GM21381 (cell line): ENCODE data around the gene EMB.
"Not testable (repeated sequence)": the region's sequence is repeated elsewhere in the genome, so short reads cannot be mapped to it uniquely, and the experiment has no call there.

Experiments used
- ATAC-seq: cut with Tn5 transposase; IDR thresholded peaks from one replicate; pipeline ENCODE4 v1.9.1; 2021; ENCODE audit warnings: mild to moderate bottlenecking, moderate library complexity; ENCODE audit not compliant: unreplicated experiment

EMB gene, protein sequence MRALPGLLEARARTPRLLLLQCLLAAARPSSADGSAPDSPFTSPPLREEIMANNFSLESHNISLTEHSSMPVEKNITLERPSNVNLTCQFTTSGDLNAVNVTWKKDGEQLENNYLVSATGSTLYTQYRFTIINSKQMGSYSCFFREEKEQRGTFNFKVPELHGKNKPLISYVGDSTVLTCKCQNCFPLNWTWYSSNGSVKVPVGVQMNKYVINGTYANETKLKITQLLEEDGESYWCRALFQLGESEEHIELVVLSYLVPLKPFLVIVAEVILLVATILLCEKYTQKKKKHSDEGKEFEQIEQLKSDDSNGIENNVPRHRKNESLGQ

DNA sequence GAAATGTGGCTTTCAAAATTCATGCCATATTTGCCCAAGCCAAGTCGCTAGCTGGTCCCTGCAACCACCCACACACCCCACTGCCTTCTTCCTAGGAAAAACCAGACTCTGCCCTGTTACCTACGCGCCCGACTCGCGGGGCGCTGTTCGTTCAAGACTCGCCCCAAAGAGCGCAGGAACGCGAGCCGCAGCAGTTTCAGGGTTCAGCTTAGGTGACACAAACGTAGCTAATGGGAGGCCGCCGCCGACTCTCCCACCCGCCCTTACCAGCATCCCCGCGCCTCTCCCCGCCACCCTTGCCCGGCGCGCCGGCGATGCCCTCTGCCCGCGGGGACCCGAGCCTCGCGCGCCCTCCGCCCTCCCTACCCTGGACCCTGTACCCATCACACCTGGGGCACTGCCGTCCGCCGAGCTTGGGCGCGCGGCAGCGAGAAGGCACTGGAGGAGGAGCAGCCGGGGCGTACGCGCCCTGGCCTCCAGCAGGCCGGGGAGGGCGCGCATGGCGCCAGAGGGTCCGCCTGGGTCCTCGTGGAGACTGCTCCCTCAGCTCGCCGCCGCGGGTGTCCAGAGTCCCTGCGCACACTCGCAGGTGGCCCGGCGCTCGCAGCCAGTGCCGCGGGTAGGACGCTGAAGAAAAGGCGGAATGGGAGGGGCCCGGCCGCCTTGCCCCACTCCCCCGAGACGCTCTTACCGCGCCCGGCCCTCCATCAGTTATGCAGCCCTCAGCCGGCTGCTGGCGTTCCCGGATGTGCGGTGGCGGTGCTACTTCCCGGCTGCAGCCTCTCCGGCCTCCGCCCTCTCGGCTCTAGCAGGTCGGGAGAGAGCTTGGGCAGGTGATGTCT lies at the start of gene EMB:
TSS of gene EMB (minus strand) at position 638 of the 842 bp plus-strand sequence. CDS start at position 501, 137 bp downstream.
- ATAC-seq, result peak; percentile 65

DNA sequence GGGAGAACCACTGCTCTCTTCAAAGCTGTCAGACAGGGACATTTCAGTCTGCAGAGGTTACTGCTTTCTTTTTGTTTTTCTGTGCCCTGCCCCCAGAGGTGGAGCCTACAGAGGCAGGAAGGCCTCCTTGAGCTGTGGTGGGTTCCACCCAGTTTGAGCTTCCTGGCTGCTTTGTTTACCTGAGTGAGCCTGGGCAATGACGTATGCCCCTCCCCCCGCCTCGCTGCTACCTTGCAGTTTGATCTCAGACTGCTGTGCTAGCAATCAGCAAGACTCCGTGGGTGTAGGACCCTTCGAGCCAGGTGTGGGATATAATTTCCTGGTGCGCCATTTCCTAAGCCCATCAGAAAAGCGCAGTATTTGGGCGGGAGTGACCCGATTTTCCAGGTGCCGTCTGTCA lies 48.4 kb upstream of the EMB start:
- ATAC-seq, result not testable (repeated sequence)

DNA sequence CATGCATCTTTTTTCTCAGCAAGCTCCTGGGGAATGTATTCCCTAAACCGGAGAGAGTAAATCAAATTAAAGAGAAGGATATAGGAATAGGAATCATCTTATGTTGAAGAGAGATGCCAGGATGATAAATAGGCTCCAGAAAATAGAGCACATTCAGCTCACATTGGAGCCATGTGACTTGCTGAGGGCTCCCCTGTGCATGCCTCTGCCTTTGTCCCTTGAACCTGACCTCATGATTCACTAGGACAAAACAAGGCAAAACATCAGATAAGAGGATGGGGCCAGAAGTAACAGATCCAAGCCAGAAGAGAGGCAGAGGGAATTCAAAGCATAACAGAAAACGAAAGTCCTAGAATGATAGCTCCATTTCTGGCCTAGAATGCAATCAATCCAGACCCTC lies 37.7 kb upstream of the EMB start:
- ATAC-seq, result not testable (repeated sequence)

DNA sequence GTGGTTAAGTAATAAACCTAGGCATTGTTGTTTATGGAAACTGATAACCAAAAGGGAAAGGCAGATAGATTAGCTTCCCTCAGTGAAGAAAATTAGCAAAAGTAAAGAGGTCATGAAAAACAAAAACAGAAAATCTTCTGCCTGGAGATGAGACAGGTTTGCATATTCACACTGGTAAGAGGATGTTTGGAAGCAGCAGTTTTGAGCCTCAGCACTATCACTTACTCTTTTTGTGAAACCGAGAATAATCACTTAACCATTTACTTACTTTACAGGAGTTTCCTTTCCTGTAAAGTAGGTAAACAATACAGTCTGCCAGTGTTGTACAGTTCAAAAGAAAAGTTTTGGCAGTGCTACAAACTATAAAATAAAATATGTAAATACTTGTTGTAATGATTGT lies 35.5 kb upstream of the EMB start:
- peak; percentile 99 for ATAC-seq

DNA sequence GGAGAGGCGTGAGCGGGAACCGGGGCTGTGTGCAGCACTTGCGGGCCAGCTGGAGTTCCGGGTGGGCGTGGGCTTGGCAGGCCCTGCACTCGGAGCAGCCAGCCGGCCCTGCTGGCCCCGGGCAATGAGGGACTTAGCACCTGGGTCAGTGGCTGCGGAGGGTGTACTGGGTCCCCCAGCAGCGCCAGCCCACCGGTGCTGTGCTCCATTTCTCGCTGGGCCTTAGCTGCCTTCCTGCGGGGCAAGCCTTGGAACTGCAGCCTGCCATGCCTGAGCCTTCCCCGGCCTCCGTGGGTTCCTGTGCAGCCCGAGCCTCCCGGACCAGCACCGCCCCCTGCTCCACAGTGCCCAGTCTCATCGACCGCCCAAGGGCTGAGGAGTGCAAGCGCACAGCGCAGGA lies 23.9 kb upstream of the EMB start:
- not testable (repeated sequence) for ATAC-seq

DNA sequence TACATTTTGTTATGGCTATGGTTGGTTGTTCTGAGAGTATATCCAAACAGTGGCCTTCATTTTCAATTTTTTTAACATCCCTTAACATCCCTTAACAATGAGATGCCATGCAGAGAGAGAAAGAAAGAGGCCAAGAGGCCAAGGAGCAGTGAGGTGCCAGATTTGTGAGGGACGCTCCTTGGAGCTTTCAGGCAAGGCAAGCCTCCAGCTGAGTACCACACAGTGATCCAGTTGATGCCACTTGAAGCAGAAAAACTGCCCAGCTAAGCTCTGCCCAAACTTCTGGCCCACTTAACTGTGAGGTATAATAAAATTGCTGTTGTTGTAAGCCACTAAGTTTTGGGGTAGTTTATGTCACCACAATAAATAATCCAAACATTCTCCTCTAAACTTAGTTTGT lies 22.6 kb upstream of the EMB start:
- no peak for ATAC-seq

DNA sequence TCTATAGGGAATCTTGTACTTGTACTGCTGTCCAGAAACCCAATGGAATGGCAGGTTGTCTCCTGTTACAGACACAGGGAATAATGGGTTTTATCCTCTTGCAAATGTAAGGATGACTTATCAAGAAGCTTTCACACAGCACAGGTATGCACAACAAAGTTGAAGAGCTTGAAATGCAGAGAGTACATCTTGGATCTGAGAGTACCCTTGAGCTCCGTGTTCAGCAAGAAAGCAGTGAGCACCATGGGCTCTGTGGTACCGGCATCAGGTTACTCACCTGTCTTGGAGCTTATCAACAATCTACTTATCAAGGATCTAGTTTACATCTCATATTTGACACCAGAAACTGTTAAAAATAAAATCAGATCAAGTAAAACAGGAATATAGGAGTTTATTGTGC lies 22.0 kb upstream of the EMB start:
- ATAC-seq, result no peak

DNA sequence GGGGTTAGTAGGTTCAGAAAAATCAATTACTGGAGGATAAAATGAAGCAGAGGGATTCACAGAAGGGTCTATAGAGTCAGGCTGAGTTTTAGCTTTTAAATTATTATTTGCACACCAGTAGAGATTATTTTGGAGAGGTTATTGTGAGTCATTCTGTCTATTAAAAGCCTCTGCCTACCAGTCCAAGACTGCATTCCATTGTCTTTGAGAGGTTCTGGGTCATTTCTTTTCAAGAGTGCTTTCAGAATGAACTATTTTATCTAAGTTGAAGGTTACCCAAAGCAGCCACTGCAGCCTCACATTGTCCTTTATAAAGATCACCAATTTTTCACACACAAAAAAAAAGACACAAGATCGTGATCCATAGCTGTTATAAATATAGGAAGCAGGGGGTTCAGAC lies 21.5 kb upstream of the EMB start:
- ATAC-seq, result not testable (repeated sequence)

DNA sequence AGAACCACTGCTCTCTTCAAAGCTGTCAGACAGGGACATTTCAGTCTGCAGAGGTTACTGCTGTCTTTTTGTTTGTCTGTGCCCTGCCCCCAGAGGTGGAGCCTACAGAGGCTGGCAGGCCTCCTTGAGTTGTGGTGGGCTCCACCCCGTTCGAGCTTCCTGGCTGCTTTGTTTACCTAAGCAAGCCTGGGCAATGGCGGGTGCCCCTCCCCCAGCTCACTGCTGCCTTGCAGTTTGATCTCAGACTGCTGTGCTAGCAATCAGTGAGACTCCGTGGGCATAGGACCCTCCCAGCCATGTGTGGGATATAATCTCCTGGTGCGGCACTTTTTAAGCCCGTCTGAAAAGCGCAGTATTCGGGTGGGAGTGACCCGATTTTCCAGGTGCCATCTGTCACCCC lies 17.3 kb upstream of the EMB start:
- ATAC-seq, result not testable (repeated sequence)

DNA sequence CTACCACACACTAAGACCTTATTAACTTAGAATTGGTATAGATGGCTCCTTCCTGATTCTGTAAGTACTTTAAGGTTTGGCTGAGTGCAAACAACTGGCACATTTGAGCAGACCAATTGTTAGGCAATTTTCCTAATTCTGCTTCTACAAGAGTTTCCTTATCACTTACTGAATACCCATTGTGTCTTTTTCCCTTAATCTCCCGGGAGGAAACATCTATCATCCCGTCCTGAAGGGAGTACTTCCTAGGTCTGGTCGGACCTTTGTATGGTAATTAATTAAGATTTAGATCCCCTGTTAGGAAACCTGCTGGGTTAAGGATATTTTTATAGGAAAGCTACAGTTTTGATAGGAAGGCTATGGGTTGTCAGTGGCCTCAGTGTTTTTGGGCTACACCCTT lies 8.2 kb upstream of the EMB start:
- ATAC-seq, result not testable (repeated sequence)

DNA sequence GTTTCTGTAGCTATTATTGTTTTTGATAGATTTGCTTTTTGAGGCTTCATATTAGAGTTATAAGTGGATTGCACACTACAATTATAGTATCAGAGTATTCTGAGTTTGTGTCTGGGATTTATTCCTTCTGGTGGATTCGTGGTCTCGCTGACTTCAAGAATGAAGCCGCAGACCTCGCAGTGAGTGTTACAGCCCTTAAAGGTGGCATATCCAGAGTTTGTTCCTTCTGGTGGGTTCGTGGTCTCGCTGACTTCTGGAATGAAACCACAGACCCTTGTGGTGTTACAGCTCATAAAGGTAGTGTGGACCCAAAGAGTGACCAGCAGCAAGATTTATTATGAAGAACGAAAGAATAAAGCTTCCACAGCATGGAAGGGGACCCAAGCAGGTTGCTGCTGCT lies 6.9 kb upstream of the EMB start:
- no peak for ATAC-seq

DNA sequence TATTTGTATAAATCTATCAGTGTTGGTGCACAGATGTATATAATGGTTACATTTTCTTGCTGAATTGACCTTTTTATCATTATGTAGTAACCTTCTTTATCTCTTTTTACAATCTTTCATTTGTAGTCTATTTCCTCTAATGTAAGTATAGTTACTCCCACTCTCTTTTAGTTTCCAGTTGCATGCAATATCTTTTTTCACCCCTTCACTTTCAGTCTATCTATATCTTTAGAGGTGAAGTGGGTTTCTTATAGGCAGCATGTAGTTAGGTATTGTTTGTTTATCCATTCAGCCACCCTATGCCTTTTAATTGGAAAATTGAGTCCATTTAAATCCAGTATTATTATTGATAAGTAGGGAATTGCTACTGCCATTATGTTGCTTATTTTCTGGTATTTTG lies 6.1 kb upstream of the EMB start:
- ATAC-seq, result no peak

DNA sequence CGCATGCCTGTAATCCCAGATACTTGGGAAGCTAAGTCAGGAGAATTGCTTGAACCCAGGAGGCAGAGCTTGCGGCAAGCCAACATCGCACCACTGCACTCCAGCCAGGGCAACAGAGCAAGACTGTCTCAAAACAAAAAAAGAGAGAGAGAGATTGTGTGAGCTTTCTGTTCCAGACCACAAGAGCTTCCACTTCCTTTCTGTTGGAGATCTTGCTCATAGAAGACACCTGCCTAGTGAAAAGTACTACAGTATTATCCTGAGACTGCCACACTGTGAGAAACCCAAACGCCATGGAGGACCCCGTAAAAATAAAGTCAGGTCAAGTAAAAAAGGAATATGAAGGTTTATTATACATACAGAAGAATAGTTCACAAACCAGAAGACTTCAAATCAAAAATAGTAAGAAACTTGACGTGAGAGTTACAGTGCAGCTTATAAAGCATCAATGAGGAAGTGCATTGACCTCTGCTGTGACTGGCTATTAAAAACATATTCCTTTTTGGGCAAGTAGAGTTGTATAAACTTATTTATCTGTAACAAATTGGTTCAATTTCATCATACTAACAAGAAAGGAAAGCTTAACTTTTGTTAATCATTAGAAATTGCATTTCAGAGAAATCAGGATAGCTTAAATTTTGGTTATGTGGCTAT lies 4.3 kb upstream of the EMB start:
- ATAC-seq, result peak; percentile 68

DNA sequence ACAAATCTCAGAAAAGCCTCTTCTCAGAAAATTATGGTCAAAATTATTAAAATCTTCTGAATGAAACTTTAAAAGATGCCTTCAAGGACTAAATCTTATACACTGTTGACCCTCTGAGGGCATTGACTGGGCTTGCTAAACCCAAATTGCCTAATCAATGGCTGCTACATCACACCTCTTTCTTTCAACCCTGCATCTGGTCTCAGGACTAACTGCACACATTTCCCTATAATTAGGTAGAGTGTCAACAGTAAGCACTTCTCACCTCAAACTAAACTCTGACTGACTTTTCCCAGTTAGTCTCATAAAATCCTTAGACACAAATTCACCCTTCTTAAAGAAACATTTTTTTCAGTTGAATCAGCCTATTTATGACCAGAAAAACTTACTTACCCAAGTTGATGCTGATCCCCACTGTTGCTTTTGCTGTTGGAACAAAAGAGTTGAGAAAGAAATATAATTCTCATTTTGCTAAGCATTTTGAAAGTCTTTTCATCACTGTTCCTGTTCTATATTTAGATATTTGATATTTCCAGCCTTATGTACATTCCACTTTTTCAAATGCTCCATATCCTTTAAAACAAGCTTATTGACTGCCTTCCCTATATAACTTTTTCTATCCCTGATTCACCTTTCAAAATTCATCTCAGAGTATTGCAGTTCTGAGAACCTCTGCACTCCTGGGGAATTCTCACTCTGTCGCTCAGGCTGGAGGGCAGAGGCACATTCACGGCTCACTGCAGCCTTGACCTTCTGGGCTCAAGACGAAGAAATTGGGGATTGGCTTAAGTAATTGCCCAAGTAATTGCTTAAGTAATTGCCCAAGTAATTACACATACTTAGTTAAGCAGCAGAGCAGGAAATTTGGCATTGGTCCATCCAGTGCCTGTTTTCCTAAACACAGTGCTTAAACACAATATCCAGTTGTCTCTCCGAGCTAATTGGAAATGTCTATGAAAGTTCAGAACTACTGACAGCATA lies 1.8 kb upstream of the EMB start:
- ATAC-seq, result not testable (repeated sequence)

DNA sequence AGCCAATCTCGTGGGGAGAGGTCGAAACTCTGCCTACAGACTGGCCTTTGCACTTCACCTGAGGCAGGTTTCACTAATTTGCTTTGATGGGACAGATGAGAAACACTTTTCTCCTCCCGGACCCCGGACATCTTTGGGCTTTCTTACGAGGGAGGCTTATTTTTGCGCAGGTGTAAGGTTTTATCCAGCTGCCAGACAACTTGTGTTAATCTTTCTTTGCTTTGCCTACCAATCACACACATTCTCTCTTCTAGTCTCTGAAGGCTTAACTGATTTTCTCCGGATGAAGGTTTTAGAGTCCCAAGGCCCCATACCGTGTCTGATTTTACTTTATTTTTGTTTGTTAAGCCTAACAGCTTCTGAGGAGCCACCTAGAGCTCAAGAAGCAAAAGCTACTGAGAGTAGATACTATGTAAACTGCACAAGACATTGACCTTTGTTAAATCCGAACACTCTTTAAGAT lies 436 bp upstream of the EMB start:
- ATAC-seq, result no peak

DNA sequence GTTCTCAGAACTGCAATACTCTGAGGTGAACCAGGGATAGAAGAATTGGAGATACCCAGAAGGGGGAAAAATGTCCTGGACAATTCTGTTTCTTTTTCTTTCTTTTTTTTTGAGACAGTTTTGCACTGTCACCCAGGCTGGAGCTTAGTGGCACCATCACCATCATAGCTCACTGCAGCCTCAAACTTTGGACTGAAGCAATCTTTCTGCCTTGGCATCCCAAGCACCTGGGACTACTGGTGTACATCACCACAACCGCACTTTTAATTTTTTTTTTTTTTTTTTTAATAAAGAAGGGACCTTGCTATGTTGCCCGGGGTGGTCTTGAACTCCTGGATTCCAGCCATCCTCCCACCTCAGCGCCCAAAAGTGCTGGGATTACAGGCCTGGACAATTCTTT lies 1.9 kb downstream of the EMB start:
- ATAC-seq, result no peak

DNA sequence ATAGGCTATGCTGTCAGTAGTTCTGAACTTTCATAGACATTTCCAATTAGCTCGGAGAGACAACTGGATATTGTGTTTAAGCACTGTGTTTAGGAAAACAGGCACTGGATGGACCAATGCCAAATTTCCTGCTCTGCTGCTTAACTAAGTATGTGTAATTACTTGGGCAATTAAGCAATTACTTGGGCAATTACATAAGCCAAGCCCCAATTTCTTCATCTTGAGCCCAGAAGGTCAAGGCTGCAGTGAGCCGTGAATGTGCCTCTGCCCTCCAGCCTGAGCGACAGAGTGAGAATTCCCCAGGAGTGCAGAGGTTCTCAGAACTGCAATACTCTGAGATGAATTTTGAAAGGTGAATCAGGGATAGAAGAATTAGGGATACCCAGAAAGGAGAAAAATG lies 3.0 kb downstream of the EMB start:
- not testable (repeated sequence) for ATAC-seq

DNA sequence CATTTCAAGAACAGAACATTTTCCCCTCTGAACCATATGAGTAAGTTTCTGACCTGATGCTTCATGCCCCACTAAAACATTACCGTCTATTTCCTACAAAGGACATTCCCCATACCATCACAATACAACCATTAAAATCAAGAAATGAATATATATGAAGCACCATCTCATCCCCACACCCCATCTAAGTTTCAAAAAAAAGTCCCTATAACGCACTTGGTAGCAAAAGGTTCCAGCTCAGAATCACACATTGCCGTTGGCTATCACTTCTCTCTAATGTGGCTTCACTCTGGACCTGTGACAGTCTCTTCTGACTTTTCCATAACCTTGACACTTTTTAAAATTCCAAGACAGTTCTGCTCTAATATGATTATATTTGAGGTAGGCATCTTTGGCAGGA lies 5.9 kb downstream of the EMB start:
- no peak for ATAC-seq

DNA sequence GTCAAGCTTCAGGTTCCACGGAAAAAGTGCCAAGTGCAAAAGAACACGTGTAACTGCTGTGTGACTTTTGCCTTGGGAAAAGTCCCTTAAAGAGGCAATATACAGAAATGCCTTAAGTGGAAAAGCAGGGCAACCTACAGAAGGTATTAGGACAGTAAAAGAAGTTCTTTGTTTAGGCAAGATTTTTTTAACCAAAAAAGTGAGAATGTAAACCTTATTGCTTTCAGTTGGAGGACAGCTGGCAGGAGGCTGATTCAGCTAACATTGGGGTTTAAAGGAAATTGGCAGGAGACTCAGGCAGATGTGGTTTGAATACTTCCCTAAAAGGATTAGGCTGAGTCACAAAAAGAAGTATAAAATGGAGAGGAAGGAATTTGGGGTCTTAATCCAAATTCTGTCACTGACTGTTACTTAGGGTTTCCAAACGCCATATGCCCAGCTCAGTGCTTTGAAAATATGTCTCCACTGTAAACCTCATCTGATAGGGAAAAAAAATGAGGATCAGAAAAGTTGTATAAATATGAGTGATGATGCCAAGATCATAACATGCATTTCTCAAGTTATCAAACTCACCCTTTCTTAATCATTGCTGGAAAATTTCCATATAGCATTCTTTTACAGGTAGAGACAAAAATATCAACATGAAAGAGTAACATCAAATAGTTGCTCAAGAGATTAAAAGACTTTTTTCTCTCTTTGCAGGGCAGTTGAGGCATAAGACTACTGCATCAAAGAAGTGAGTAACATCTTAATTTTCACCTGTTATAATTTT lies 9.8 kb downstream of the EMB start:
- ATAC-seq, result not testable (repeated sequence)
